Activated B cell treated with CpG ODN at 0.5 μM for 24 hours (primary cell): ENCODE data around the gene C10orf143. TPM values are rescaled to one million over a fixed set of nuclear protein-coding genes. Genes with fewer than 3 reads are reported as not detected.
"Not testable (repeated sequence)": the region's sequence is repeated elsewhere in the genome, so short reads cannot be mapped to it uniquely, and the experiment has no call there.

ENCODE experiments used
- ATAC-seq: fragments of 200-7000 bp; cut with Tn5 transposase; one replicate; pipeline ENCODE4 v1.10.0; 2021; ENCODE audit warnings: low read depth, mild to moderate bottlenecking, moderate library complexity
- CTCF ChIA-PET: fragments of 350-600 bp; sonication (Branson Sonifier 250); formaldehyde crosslinking; loops from one replicate; lab custom pipeline; 2021; ENCODE audit warnings: antibody characterized with exemption; lab: Charles Lee
- POLR2A ChIA-PET: fragments of 350-600 bp; sonication (Branson Sonifier 250); formaldehyde crosslinking; loops from one replicate; lab custom pipeline; 2021; ENCODE audit warnings: antibody characterized with exemption; lab: Charles Lee
- DNase-seq: peaks from one replicate; pipeline ENCODE4 v3.0.0; 2022
- H3K27ac Mint-ChIP-seq: one replicate; pipeline ENCODE4 v1.8.0; 2020; ENCODE audit warnings: mixed read lengths
- H3K27me3 Mint-ChIP-seq: one replicate; pipeline ENCODE4 v1.8.0; 2021; ENCODE audit warnings: mixed read lengths
- H3K36me3 Mint-ChIP-seq: one replicate; pipeline ENCODE4 v1.8.0; 2021; ENCODE audit warnings: low read depth, mixed read lengths
- H3K4me1 Mint-ChIP-seq: one replicate; pipeline ENCODE4 v1.8.0; 2021; ENCODE audit warnings: mixed read lengths
- H3K4me3 Mint-ChIP-seq: one replicate; pipeline ENCODE4 v1.8.0; 2020; ENCODE audit warnings: mild to moderate bottlenecking, mixed read lengths
- H3K9me3 Mint-ChIP-seq: one replicate; pipeline ENCODE4 v1.8.0; 2020; ENCODE audit warnings: mixed read lengths
- CTCF ChIP-seq: fragments of 200-600 bp; IDR thresholded peaks from one replicate; pipeline ENCODE4 v1.8.0; 2022; ENCODE audit warnings: antibody characterized with exemption, mild to moderate bottlenecking
- intact Hi-C: fragments of 100-400 bp; cut with micrococcal nuclease; formaldehyde crosslinking; loops from one replicate; pipeline ENCODE4 v1.15.1; 2024
- total RNA-seq: library from RNA; stranded (reverse); gene quantifications from 2 replicates; pipeline ENCODE4 v1.2.3, GENCODE V29; 2022

C10orf143 gene
- total RNA-seq, 1 donor from 2014 or later = 10.1 TPM

DNA sequence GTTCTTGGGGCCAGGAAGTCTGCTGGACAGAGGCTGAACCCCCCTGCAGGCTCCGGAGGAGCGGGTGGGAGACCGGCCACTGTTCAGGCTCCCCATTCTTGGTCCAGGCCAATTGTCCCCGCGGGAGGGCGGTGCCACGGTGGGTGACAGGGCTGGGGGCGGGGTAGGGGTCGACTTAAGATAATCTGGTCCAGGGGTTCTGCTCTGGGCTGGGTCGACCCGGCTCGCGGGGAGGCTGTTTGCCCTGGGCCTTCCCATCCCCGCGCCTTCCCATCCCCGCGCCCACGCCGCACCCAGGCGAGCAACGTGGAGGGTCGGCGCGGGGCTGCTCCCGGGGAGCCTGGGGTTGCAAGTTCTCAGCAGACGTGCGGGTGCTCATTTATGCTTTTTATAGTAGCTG lies 18.3 kb upstream of the C10orf143 start:
- Mint-ChIP-seq H3K9me3 (no peaks in the 10 kb centered on the region), H3K36me3 (no peaks in the 10 kb centered on the region), H3K27ac (no peak overlapping the region), H3K4me3 (no peak overlapping the region), H3K27me3 (peaks cover 35% of the 10 kb centered on the region), H3K4me1 (peaks cover 4% of the 10 kb centered on the region)
- ChIA-PET POLR2A (no interaction called here), CTCF (interaction anchor here (1.3 to 3.4 kb wide), 6 partner anchors 12 to 1098 kb away, joined by 3 to 21 read pairs (median 6); partner anchors contain the start of gene C10orf143)
- intact Hi-C loops = loop anchor here (5.0 kb wide), 1 partner anchor 1917 kb away; no protein-coding TSS in a partner anchor
- ATAC-seq (no peak), DNase-seq (no peak)
- TF ChIP-seq CTCF = no peak

DNA sequence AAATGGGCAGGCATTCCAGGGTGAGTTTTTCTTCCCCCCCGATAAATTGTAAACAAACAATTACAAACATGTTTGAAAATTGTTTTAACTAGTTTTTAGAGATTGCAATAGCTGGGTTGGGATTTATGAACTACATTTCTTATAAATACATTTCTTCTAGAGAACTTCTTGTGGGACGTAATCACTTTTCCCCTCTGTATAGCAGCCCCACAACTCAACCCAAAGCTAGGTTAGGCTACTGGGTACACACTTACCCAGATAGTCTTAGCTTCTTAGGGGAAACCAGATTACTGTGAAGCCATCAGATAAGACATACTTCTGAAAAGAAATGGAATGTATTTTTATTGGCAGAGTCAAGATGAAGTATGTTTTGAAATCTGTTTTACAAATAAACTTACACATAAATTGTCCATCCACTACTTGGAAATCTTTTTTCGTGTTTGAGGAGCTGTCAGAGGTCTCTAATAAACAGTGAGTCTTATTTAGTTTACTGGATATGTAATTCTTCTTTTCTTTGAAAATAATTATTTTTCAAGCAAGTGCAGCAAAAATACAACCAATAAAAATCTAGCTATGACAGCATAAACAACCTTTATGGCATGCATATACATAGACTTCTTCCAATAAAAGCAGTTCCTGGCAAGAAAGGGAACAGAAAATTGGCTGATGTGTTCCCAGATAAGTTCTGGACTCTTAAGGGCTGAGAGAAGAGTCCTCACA lies 17.6 kb upstream of the C10orf143 start:
- Mint-ChIP-seq H3K36me3 (no peaks in the 10 kb centered on the region), H3K9me3 (no peaks in the 10 kb centered on the region), H3K27ac (no peak overlapping the region), H3K4me1 (peaks cover 4% of the 10 kb centered on the region), H3K27me3 (peaks cover 35% of the 10 kb centered on the region), H3K4me3 (no peak overlapping the region)
- ChIA-PET CTCF (interaction anchor here (0.7 to 3.4 kb wide), 12 partner anchors 8 to 1097 kb away, joined by 3 to 21 read pairs (median 4); partner anchors contain the start of genes C10orf143 and GLRX3), POLR2A (interaction anchor here (1.3 kb wide), 1 partner anchor 18 kb away, joined by 6 read pairs; the partner anchor contains the start of gene C10orf143)
- ATAC-seq (no peak), DNase-seq (no peak)
- no peak for TF ChIP-seq CTCF
- intact Hi-C loops = loop anchor here (5.0 kb wide), 1 partner anchor 1916 kb away; no protein-coding TSS in a partner anchor

GRCh38 chr10:130127364-130128061 lies 16.9 kb upstream of the C10orf143 start:
- no peak for TF ChIP-seq CTCF
- no peak overlapping the region for H3K4me3 Mint-ChIP-seq
- peaks cover 35% of the 10 kb centered on the region for H3K27me3 Mint-ChIP-seq
- H3K4me1 Mint-ChIP-seq = peaks cover 4% of the 10 kb centered on the region
- no peaks in the 10 kb centered on the region for H3K36me3 Mint-ChIP-seq
- no peaks in the 10 kb centered on the region for H3K9me3 Mint-ChIP-seq
- peak; percentile 85 for ATAC-seq
- no peak for DNase-seq
- CTCF ChIA-PET = interaction anchor here (0.7 to 3.4 kb wide), 14 partner anchors 11 to 1916 kb away, joined by 3 to 21 read pairs (median 4); partner anchors contain the start of gene C10orf143
- POLR2A ChIA-PET = interaction anchor here (1.0 to 1.3 kb wide), 2 partner anchors 9 to 17 kb away, joined by 3 to 6 read pairs; partner anchors contain the start of genes C10orf143 and GLRX3
- intact Hi-C loops = loop anchor here (1.0 to 5.0 kb wide), 2 partner anchors 16 to 1915 kb away; no protein-coding TSS in a partner anchor
- no peak overlapping the region for H3K27ac Mint-ChIP-seq

GRCh38 chr10:130121486-130122079 lies 11.0 kb upstream of the C10orf143 start:
- H3K36me3 Mint-ChIP-seq = no peaks in the 10 kb centered on the region
- TF ChIP-seq CTCF = no peak
- CTCF ChIA-PET = no interaction called here
- intact Hi-C loops = no loop called here
- POLR2A ChIA-PET = no interaction called here
- no peak for DNase-seq
- ATAC-seq = no peak
- H3K27ac Mint-ChIP-seq = no peak overlapping the region
- H3K4me3 Mint-ChIP-seq = no peak overlapping the region
- H3K27me3 Mint-ChIP-seq = peaks cover 5% of the 10 kb centered on the region
- peaks cover 4% of the 10 kb centered on the region for H3K9me3 Mint-ChIP-seq
- no peaks in the 10 kb centered on the region for H3K4me1 Mint-ChIP-seq

GRCh38 chr10:130117535-130117934 lies 6.9 kb upstream of the C10orf143 start:
- ATAC-seq, DNase-seq, H3K36me3 Mint-ChIP-seq, POLR2A ChIA-PET, H3K27ac Mint-ChIP-seq, H3K27me3 Mint-ChIP-seq, H3K4me3 Mint-ChIP-seq, intact Hi-C loops, H3K9me3 Mint-ChIP-seq, H3K4me1 Mint-ChIP-seq: not testable (repeated sequence)
- CTCF ChIA-PET = interaction anchor here (1.8 kb wide), 1 partner anchor 10 kb away, joined by 8 read pairs; no protein-coding TSS in a partner anchor

GRCh38 chr10:130116942-130117341 lies 6.3 kb upstream of the C10orf143 start:
- ATAC-seq, H3K4me1 Mint-ChIP-seq, H3K9me3 Mint-ChIP-seq, H3K4me3 Mint-ChIP-seq, DNase-seq, H3K27ac Mint-ChIP-seq, H3K36me3 Mint-ChIP-seq, intact Hi-C loops, H3K27me3 Mint-ChIP-seq: not testable (repeated sequence)
- POLR2A ChIA-PET = interaction anchor here (0.6 kb wide), 1 partner anchor 13 kb away, joined by 3 read pairs; no protein-coding TSS in a partner anchor
- CTCF ChIA-PET = interaction anchor here (0.6 to 1.8 kb wide), 2 partner anchors 11 to 16 kb away, joined by 5 to 8 read pairs; no protein-coding TSS in a partner anchor
